K562 treated with DMSO at 1 percent for 4 hours (cell line): ENCODE measurements around the gene REG1B. TPM values are rescaled to one million over a fixed set of nuclear protein-coding genes. Genes with fewer than 3 reads are reported as not detected.

ENCODE experiments used
- total RNA-seq: library from RNA; unstranded; fragments of 300-600 nt; gene quantifications from 2 replicates; pipeline ENCODE4 v1.2.3, GENCODE V29; 2022; ENCODE audit not compliant: insufficient read depth

REG1B gene
- not detected in 2 replicates for total RNA-seq

GRCh38 chr2:79087785-79088364 lies at the start of gene REG1B:
REG1B (minus strand) TSS chr2:79087993; CDS start chr2:79087612, 381 bp downstream.

GRCh38 chr2:79120194-79120713 lies 32.5 kb upstream of the REG1B start, which contains the start of gene REG1A:
REG1A (plus strand) TSS chr2:79120488; CDS start chr2:79120862, 374 bp downstream.

Other genes with a start within 250 kb of the REG1B start
- gene REG3G, start 62.3 kb downstream of the REG1B start, total RNA-seq, result not detected in 2 replicates
- not detected in 2 replicates for gene REG1A, start 32.5 kb upstream of the REG1B start, total RNA-seq
- gene REG3A, start 71.8 kb upstream of the REG1B start, total RNA-seq, result not detected in 2 replicates